HG03342 (cell line): ENCODE measurements around the gene TIE1.

Source experiments
- ATAC-seq: cut with Tn5 transposase; IDR thresholded peaks from one replicate; pipeline ENCODE4 v1.9.1; 2021; ENCODE audit warnings: mild to moderate bottlenecking, moderate library complexity; ENCODE audit not compliant: unreplicated experiment

TIE1 gene

GRCh38 chr1:43311521-43311920, 10.7 kb downstream of the TIE1 start:
- no peak for ATAC-seq

GRCh38 chr1:43312212-43312623, 11.4 kb downstream of the TIE1 start:
- ATAC-seq: no peak

GRCh38 chr1:43312663-43313515, 12.1 kb downstream of the TIE1 start:
- no peak for ATAC-seq

- ATAC-seq: no peak
Observed at GRCh38 chr1:43313771-43314170, 13.0 kb downstream of the TIE1 start.

- ATAC-seq: no peak
Observed at GRCh38 chr1:43314233-43314632, 13.5 kb downstream of the TIE1 start.

- ATAC-seq: no peak
Observed at GRCh38 chr1:43315481-43315880, 14.7 kb downstream of the TIE1 start.

GRCh38 chr1:43315963-43316737, 15.4 kb downstream of the TIE1 start:
- ATAC-seq: no peak

GRCh38 chr1:43316738-43317520, 16.1 kb downstream of the TIE1 start:
- ATAC-seq: no peak

GRCh38 chr1:43317817-43318471, 17.2 kb downstream of the TIE1 start:
- no peak for ATAC-seq

- ATAC-seq: no peak
Observed at GRCh38 chr1:43318831-43319230, 18.0 kb downstream of the TIE1 start.

GRCh38 chr1:43319288-43319687, 18.5 kb downstream of the TIE1 start:
- no peak for ATAC-seq

- no peak for ATAC-seq
Observed at GRCh38 chr1:43319766-43320165, 19.0 kb downstream of the TIE1 start.

GRCh38 chr1:43321331-43321891, 20.6 kb downstream of the TIE1 start:
- no peak for ATAC-seq

GRCh38 chr1:43322506-43322905, 21.7 kb downstream of the TIE1 start:
- ATAC-seq: no peak

- ATAC-seq: no peak
Observed at GRCh38 chr1:43324810-43325209, 24.0 kb downstream of the TIE1 start.

GRCh38 chr1:43325381-43325780, 24.6 kb downstream of the TIE1 start:
- ATAC-seq: no peak

GRCh38 chr1:43327549-43328292, 26.9 kb downstream of the TIE1 start:
- ATAC-seq: no peak

GRCh38 chr1:43329995-43330751, 29.4 kb downstream of the TIE1 start:
- ATAC-seq: no peak

- ATAC-seq: no peak
Observed at GRCh38 chr1:43331688-43332087, 30.9 kb downstream of the TIE1 start.
